Kidney capillary endothelial cell (primary cell): Measurements from ENCODE around the gene ASB17.
"Not testable (repeated sequence)": the region's sequence is repeated elsewhere in the genome, so short reads cannot be mapped to it uniquely, and the experiment has no call there.

Source experiments
- DNase-seq: peaks from one replicate; pipeline ENCODE4 v3.0.0-alpha.2; 2018; ENCODE audit warnings: low spot score

The ASB17 gene

GRCh38 chr1:75932304-75932703, at the start of gene ASB17:
Gene ASB17, minus strand, starts transcription at chr1:75932404. Its CDS starts 113 bp downstream, at chr1:75932291.
- DNase-seq: no peak

GRCh38 chr1:75980972-75981897, 49.0 kb upstream of the ASB17 start:
- no peak for DNase-seq

GRCh38 chr1:75970631-75971030, 38.4 kb upstream of the ASB17 start:
- DNase-seq: no peak

GRCh38 chr1:75969550-75969949, 37.3 kb upstream of the ASB17 start:
- peak; percentile 48 for DNase-seq

- no peak for DNase-seq
These were observed 35.5 kb upstream of the ASB17 start for GRCh38 chr1:75967719-75968118.

- no peak for DNase-seq
These were observed 32.7 kb upstream of the ASB17 start for GRCh38 chr1:75964760-75965408.

GRCh38 chr1:75964110-75964759, 32.0 kb upstream of the ASB17 start:
- DNase-seq: not testable (repeated sequence)

- no peak for DNase-seq
These were observed 22.4 kb upstream of the ASB17 start for GRCh38 chr1:75954586-75954985.

- DNase-seq: no peak
These were observed 21.3 kb upstream of the ASB17 start for GRCh38 chr1:75953461-75953860.

GRCh38 chr1:75952016-75952415, 19.8 kb upstream of the ASB17 start:
- no peak for DNase-seq

GRCh38 chr1:75950176-75950575, 18.0 kb upstream of the ASB17 start:
- DNase-seq: no peak

- DNase-seq: peak; percentile 40
These were observed 10.8 kb upstream of the ASB17 start for GRCh38 chr1:75943037-75943436.

GRCh38 chr1:75937034-75937433, 4.8 kb upstream of the ASB17 start:
- DNase-seq: no peak

GRCh38 chr1:75922698-75923097, 9.5 kb downstream of the ASB17 start:
- DNase-seq: no peak

GRCh38 chr1:75916834-75917233, 15.4 kb downstream of the ASB17 start:
- DNase-seq: no peak

- peak; percentile 44 for DNase-seq
These were observed 23.5 kb downstream of the ASB17 start for GRCh38 chr1:75908717-75909152.

GRCh38 chr1:75901371-75901770, 30.8 kb downstream of the ASB17 start:
- DNase-seq: no peak

- no peak for DNase-seq
These were observed 47.8 kb downstream of the ASB17 start for GRCh38 chr1:75884437-75884836.

- no peak for DNase-seq
These were observed 52.2 kb downstream of the ASB17 start for GRCh38 chr1:75879985-75880384.

- DNase-seq: peak; percentile 7
These were observed 61.3 kb downstream of the ASB17 start for GRCh38 chr1:75870951-75871350.
